Effector memory CD4-positive, alpha-beta T cell (primary cell): Measurements from ENCODE around the gene ZFYVE28.
"Not testable (repeated sequence)": the region's sequence is repeated elsewhere in the genome, so short reads cannot be mapped to it uniquely, and the experiment has no call there.

Source experiments
- DNase-seq, 3 donors: peaks; one replicate each; pipeline ENCODE4 v3.0.0-alpha.2; 2020
- H3K27ac ChIP-seq: 2 replicates; pipeline ENCODE4 v1.7.0; 2013; ENCODE audit warnings: mild to moderate bottlenecking, low read length, moderate library complexity; ENCODE audit not compliant: insufficient read depth, poor library complexity, severe bottlenecking
- H3K27me3 ChIP-seq: replicated peaks from 2 replicates; pipeline ENCODE4 v1.7.0; 2013; ENCODE audit warnings: mild to moderate bottlenecking, low read length; ENCODE audit not compliant: insufficient read depth, control insufficient read depth, poor library complexity, severe bottlenecking
- H3K36me3 ChIP-seq: 2 replicates; pipeline ENCODE4 v1.7.0; 2013; ENCODE audit warnings: mild to moderate bottlenecking, low read length, moderate library complexity; ENCODE audit not compliant: control insufficient read depth, insufficient read depth
- H3K4me1 ChIP-seq: 2 replicates; pipeline ENCODE4 v1.7.0; 2013; ENCODE audit warnings: low read length, mild to moderate bottlenecking; ENCODE audit not compliant: control insufficient read depth, insufficient read depth, poor library complexity, severe bottlenecking
- H3K4me3 ChIP-seq: 2 replicates; pipeline ENCODE4 v1.7.0; 2013; ENCODE audit warnings: low read length, low read depth, mild to moderate bottlenecking; ENCODE audit not compliant: insufficient read depth, poor library complexity, severe bottlenecking
- H3K9me3 ChIP-seq: 2 replicates; pipeline ENCODE4 v1.7.0; 2013; ENCODE audit warnings: mild to moderate bottlenecking, low read length, moderate library complexity; ENCODE audit not compliant: control insufficient read depth

The ZFYVE28 gene

GRCh38 chr4:2276581-2277325 is 141.7 kb downstream of the ZFYVE28 start:
- H3K4me1 ChIP-seq: peaks cover 13% of the 10 kb centered on the region
- H3K27ac ChIP-seq: no peak overlapping the region
- H3K4me3 ChIP-seq: no peak overlapping the region
- H3K9me3 ChIP-seq: no peaks in the 10 kb centered on the region
- H3K36me3 ChIP-seq: peaks cover under 1% of the 10 kb centered on the region
- DNase-seq: no peak
- no peaks in the 10 kb centered on the region for H3K27me3 ChIP-seq

- Histone ChIP-seq H3K36me3 (peaks cover 7% of the 10 kb centered on the region), H3K27me3 (no peaks in the 10 kb centered on the region), H3K9me3 (no peaks in the 10 kb centered on the region), H3K4me3 (no peak overlapping the region), H3K4me1 (peaks cover 3% of the 10 kb centered on the region), H3K27ac (no peak overlapping the region)
- DNase-seq: no peak
These were observed 142.7 kb downstream of the ZFYVE28 start for GRCh38 chr4:2275546-2276251.

GRCh38 chr4:2275044-2275397 is 143.4 kb downstream of the ZFYVE28 start:
- not testable (repeated sequence) for H3K4me1 ChIP-seq, DNase-seq, H3K27me3 ChIP-seq, H3K4me3 ChIP-seq, H3K9me3 ChIP-seq, H3K27ac ChIP-seq, H3K36me3 ChIP-seq

GRCh38 chr4:2274320-2275043 is 144.0 kb downstream of the ZFYVE28 start:
- Histone ChIP-seq H3K36me3 (peaks cover 7% of the 10 kb centered on the region), H3K4me3 (no peak overlapping the region), H3K27me3 (no peaks in the 10 kb centered on the region), H3K4me1 (no peaks in the 10 kb centered on the region), H3K9me3 (no peaks in the 10 kb centered on the region), H3K27ac (no peak overlapping the region)
- DNase-seq: no peak

GRCh38 chr4:2273657-2274319 is 144.7 kb downstream of the ZFYVE28 start:
- no peak overlapping the region for H3K4me3 ChIP-seq
- H3K4me1 ChIP-seq: no peaks in the 10 kb centered on the region
- no peaks in the 10 kb centered on the region for H3K9me3 ChIP-seq
- H3K27ac ChIP-seq: no peak overlapping the region
- no peaks in the 10 kb centered on the region for H3K27me3 ChIP-seq
- DNase-seq: no peak
- H3K36me3 ChIP-seq: peaks cover 7% of the 10 kb centered on the region

GRCh38 chr4:2273221-2273620 is 145.2 kb downstream of the ZFYVE28 start:
- peaks cover 7% of the 10 kb centered on the region for H3K36me3 ChIP-seq
- H3K27me3 ChIP-seq: no peaks in the 10 kb centered on the region
- H3K4me3 ChIP-seq: no peak overlapping the region
- no peaks in the 10 kb centered on the region for H3K9me3 ChIP-seq
- H3K27ac ChIP-seq: no peak overlapping the region
- no peak for DNase-seq
- no peaks in the 10 kb centered on the region for H3K4me1 ChIP-seq

GRCh38 chr4:2272828-2273120 is 145.7 kb downstream of the ZFYVE28 start:
- H3K27me3 ChIP-seq: no peaks in the 10 kb centered on the region
- H3K36me3 ChIP-seq: peaks cover 7% of the 10 kb centered on the region
- H3K4me3 ChIP-seq: no peak overlapping the region
- no peak overlapping the region for H3K27ac ChIP-seq
- no peaks in the 10 kb centered on the region for H3K9me3 ChIP-seq
- no peak for DNase-seq
- no peaks in the 10 kb centered on the region for H3K4me1 ChIP-seq

GRCh38 chr4:2272026-2272827 is 146.2 kb downstream of the ZFYVE28 start:
- no peak overlapping the region for H3K4me3 ChIP-seq
- no peaks in the 10 kb centered on the region for H3K9me3 ChIP-seq
- DNase-seq: no peak
- no peaks in the 10 kb centered on the region for H3K27me3 ChIP-seq
- peaks cover 7% of the 10 kb centered on the region for H3K36me3 ChIP-seq
- no peak overlapping the region for H3K27ac ChIP-seq
- H3K4me1 ChIP-seq: no peaks in the 10 kb centered on the region

GRCh38 chr4:2271279-2272025 is 147.0 kb downstream of the ZFYVE28 start:
- H3K27me3 ChIP-seq: no peaks in the 10 kb centered on the region
- no peak overlapping the region for H3K27ac ChIP-seq
- H3K4me3 ChIP-seq: no peak overlapping the region

More at GRCh38 chr4:2271279-2272025, 147.0 kb downstream of the ZFYVE28 start:
- H3K36me3 ChIP-seq: peaks cover 7% of the 10 kb centered on the region
- H3K9me3 ChIP-seq: no peaks in the 10 kb centered on the region
- H3K4me1 ChIP-seq: no peaks in the 10 kb centered on the region
- DNase-seq: no peak
